H4 (cell line): Measurements from ENCODE around the gene PAM16. TPM values are rescaled to one million over a fixed set of nuclear protein-coding genes. Genes with fewer than 3 reads are reported as not detected.

Source experiments
- DNase-seq: peaks from one replicate; pipeline ENCODE4 v3.0.0-alpha.2; 2015; ENCODE audit warnings: low spot score
- total RNA-seq: library from RNA; depleted of rRNA; stranded (reverse); fragments of >200 nt; shearing (Covaris generic); gene quantifications from 2 replicates; pipeline ENCODE4 v1.2.3, GENCODE V29; 2014; rRNA removed

PAM16 gene
- total RNA-seq, 1 experiment from 2014 or later, result 46.7 TPM

DNA sequence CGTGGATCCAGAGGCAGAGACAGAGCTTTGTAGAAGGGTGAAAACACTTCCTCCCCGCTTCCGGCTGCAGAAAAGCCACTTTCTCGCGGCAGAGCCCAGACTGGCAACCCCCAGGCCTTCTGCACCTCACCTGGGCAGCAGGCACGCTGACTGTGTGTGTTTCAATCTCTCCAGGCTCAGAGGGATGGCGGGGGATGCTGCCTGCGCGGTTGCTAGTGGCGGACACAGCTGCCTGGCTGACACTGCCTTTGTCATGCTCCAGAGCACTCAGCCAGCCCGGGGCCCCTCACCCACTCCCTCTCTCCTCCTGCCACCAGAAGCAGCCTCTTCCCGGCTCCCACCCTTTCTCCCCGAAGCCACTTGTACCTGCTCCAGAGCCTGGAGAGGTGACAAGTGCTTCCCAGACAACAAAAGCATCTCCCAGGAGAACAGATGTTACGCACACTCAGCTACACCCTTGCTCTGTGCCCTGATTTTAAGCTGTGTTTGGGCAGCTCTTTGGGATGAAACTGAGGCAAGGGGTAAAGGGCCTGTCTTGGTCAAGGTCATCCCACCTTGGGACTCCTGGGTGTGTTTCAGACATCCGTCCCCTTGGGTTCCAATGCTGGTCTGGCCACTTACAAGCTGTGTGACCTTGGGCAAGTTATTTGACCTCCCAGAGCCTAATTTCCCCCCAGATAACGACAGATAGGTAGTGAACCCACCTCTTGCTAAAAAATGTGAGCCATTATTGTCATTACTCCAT lies 44.5 kb downstream of the PAM16 start:
- no peak for DNase-seq

DNA sequence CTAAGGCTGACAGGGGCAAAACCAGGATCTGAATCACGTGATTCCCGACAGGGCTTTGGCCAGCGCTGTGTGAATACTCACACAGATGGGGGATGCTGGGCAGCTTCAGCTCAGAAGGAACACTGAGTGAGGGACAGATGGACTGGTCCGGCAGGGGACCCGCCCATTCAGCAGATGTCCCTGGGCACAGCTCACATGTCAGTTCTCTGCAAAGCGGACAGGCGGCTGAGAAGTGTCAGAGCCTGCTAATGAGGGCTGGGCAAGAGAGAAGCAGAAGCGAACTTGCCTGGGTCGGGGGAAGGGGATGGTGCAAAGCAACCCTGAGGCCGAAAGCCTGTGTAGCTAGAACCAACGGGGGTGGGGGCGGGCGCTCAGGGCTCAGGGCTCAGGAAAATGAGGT lies 47.1 kb downstream of the PAM16 start:
- DNase-seq, result no peak

DNA sequence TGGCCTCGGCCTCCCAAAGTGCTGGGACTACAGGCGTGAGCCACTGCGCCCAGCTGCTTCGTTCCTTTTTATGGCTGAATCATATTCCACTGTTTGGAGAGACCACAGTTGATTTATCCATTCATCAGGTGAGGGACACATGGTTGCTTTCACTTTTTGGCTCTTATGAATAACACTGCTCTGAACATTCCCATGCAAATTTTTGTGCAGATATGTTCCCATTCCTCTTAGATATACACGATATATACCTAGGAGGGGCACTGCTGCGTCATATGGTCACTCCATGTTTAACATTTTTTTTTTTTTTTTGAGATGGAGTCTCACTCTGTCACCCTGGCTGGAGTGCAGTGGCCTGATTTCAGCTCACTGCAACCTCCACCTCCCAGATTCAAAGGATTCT lies 49.2 kb downstream of the PAM16 start:
- no peak for DNase-seq

DNA sequence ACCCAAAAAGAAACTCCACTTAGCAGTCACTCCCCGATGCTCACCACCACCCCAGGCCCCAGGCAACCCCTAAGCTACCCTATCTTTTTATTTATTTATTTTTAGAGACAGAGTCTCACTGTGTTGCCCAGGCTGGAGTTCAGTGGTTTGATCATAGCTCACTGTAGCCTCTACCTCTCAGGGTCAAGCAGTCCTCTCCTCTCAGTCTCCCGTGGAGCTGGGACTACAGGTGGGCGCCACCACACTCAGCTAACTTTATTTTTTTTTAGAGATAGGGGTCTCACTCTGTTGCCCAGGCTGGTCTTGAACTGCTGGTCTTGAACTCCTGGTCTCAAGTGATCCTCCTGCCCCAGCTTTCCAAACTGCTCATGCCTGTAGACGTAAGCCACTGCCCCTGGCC lies 49.9 kb downstream of the PAM16 start:
- no peak for DNase-seq

DNA sequence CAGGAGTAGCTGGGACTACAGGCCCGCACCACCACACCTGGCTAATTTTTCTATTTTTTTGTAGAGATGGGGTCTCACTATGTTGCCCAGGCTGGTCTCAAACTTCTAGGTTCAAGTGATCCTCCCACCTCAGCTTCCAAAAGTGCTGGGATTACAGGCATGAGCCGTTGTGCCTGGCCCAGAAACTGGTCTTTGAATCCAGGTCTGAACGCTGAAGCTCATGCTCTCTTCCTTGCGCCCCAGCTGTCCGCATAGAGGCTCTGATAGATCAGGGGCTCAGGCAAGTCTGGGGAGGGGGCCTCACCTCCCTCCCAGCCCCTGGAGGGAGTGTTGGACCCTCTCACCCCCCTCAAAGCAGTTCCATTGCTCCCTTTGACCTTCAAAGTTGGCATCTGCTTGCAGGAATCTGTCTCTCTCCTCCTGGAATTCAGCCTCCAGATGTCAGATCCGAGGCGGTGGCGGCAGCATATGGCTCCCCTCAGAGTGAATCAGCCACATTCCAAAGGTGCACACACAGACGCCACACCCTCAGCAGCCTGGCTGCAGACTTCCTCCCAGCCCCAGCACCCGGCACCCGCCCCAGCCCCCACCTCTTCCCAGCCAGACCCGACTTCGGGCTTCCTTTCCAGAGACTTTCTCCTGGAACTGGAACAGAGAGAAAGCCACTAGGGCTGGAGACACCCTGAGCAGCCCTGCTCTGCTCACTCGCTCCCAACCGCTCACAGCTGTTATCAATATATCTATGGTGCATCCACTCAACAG lies 52.2 kb downstream of the PAM16 start:
- peak; percentile 93 for DNase-seq

DNA sequence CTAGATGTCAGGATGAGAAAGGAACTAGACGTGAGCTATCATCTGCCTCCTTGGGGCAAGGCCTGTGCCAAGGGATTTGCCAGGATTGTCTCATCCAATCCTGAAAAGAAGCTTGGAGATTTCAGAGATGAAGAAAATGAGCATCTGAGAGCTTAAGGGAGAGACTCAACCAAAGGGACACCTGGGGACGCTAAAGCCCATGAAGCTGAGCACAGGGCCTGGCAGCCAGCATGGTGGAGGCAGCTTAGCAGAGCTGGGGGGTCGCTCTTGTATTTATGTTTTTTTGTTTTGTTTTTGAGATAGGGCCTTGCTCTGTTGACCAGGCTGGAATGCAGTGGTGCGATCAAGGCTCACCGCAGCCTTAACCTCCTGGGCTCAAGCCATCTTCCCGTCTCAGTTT lies 53.6 kb downstream of the PAM16 start:
- no peak for DNase-seq

DNA sequence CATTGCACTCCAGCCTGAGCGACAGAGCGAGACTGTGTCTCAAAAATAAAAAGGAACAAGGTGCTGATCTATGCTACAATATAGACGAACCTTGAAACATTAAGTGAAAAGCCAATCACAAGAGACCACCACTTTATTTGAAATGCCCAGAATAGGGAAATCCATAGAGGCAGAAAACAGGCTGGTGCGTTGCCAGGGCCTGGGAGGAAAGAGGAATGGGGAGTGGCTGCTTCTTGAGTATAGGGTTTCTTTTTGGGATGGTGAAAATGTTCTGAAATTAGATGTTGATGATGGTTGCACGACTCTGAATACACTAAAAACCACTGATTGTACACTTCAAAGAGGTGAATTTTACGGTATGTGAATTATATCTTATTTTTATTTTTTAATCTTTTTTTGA lies 55.5 kb downstream of the PAM16 start:
- no peak for DNase-seq

DNA sequence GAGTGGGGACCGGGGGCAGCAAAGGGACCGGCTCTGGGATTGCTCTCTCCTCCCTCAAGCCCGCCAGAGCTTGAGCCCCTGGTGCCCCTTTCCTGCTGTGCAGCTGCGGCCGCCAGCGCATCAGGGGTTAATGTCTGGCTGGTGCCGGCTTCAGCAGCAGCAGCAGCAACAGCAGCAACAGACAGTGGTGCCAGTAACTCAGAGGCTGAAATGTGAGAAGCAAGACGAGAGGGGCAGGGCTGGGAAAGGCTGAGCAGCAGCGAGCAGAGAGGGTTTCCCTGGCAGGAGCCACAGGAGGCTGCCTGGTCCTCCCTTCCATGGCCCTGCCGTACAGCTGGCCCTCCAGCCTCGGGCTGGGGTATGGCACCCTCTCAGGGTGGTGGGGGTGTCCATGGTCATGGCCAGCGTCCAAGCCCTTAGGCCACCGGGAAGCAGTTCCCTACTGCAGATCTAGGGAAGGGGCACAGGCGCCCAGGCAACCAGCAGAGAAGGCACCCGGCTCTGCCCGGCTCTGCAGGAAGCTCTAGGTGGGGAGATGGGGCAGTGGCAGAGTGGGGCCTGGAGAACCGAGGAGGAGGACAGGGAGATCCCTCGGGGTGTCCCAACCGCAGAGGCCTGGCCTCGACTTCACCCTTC lies 57.2 kb downstream of the PAM16 start:
- peak; percentile 79 for DNase-seq

DNA sequence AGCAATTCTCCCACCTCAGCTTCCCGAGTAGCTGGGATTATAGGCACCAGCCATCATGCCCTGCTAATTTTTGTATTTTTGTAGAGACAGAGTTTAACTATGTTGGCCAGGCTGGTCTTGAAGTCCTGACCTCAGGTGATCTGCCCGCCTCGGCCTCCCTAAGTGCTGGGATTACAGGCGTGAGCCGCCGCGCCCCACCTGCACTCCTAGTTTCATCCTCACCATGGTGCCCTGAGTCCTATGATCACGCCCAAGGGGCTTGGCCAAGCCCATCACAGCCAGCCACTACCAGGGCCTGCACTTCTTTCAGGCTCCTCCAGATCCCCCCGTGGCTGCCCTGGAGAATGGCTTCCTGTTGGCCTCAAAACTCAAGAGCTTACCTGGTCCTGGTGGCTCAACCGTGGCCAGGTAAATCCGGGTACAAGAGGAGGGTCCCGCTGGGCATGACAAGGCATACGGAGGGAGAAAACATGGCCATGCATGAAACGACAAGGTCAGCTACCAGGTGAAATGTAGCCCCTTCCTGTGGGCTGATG lies 57.9 kb downstream of the PAM16 start:
- no peak for DNase-seq

DNA sequence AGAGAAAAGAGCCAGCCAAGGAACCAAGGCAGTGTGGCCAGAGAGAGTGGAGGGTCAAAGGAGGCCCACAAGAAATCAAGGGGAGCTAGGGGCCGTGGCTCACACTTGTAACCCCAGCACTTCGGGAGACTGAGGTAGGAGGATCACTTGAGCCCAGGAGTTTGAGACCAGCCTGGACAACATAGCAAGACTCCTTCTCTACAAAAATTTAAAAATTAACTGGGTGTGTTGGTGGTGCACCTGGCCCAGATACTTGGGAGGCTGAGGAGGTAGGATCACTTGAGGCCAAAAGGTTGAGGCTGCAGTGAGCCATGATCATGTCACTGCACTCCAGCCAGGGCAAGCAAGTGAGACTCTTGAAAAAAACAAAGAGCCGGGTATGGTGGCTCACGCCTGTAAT lies 59.4 kb downstream of the PAM16 start:
- no peak for DNase-seq

Other genes with a start within 250 kb of the PAM16 start
- 3.9 and 5.1 TPM in 2 replicates for gene ADCY9, start 234.9 kb downstream of the PAM16 start, total RNA-seq
- gene SRL, start 109.2 kb downstream of the PAM16 start, total RNA-seq, result not detected in 2 replicates
- gene TFAP4, start 78.3 kb downstream of the PAM16 start, total RNA-seq, result 7.3 and 8.8 TPM in 2 replicates
- gene GLIS2, start 35.3 kb downstream of the PAM16 start, total RNA-seq, result 0.29 and 0.45 TPM in 2 replicates
- 22.8 and 32.2 TPM in 2 replicates for gene VASN, start 20.5 kb upstream of the PAM16 start, total RNA-seq
- 8.9 and 10.6 TPM in 2 replicates for gene CORO7, start 65.3 kb upstream of the PAM16 start, total RNA-seq
- 48.3 and 48.4 TPM in 2 replicates for gene DNAJA3, start 74.5 kb upstream of the PAM16 start, total RNA-seq
- gene NMRAL1, start 123.3 kb upstream of the PAM16 start, total RNA-seq, result 69.5 and 102 TPM in 2 replicates
- 46.3 and 48.4 TPM in 2 replicates for gene HMOX2, start 125.1 kb upstream of the PAM16 start, total RNA-seq
- gene CDIP1, start 187.5 kb upstream of the PAM16 start, total RNA-seq, result 5.4 and 8.0 TPM in 2 replicates
- not detected in 2 replicates for gene C16orf96, start 205.0 kb upstream of the PAM16 start, total RNA-seq